ENCODE results near the gene ABCC4.

The ABCC4 gene

GRCh38 chr13:95145587-95145986 is 155.7 kb downstream of the ABCC4 start:
- Histone ChIP-seq H3K9me3 (replicated peaks; ENCODE audit: low read length) (no peaks in the 10 kb centered on the region), H3K4me1 (ENCODE audit: control insufficient read depth, insufficient read depth, low read length) (peaks cover 5% of the 10 kb centered on the region), H3K27me3 (ENCODE audit: control insufficient read depth, insufficient read depth, low read length) (no peaks in the 10 kb centered on the region), H3K9ac (ENCODE audit: low read depth, low read length) (no peak overlapping the region), H3K36me3 (ENCODE audit: insufficient read depth, low read length) (no peaks in the 10 kb centered on the region), H3K4me3 (ENCODE audit: low read length) (no peak overlapping the region), H3K4me2 (ENCODE audit: low read length) (no peak overlapping the region)

GRCh38 chr13:95140502-95140901 is 160.7 kb downstream of the ABCC4 start:
- peaks cover 4% of the 10 kb centered on the region for H3K4me1 ChIP-seq (ENCODE audit: control insufficient read depth, insufficient read depth, low read length)
- no peaks in the 10 kb centered on the region for H3K27me3 ChIP-seq (ENCODE audit: control insufficient read depth, insufficient read depth, low read length)
- H3K9ac ChIP-seq (ENCODE audit: low read depth, low read length) = no peak overlapping the region
- no peaks in the 10 kb centered on the region for H3K9me3 ChIP-seq (replicated peaks; ENCODE audit: low read length)
- H3K4me3 ChIP-seq (ENCODE audit: low read length) = no peak overlapping the region
- no peaks in the 10 kb centered on the region for H3K36me3 ChIP-seq (ENCODE audit: insufficient read depth, low read length)
- H3K4me2 ChIP-seq (ENCODE audit: low read length) = no peak overlapping the region

GRCh38 chr13:95138876-95139585 is 162.2 kb downstream of the ABCC4 start:
- no peaks in the 10 kb centered on the region for H3K9me3 ChIP-seq (replicated peaks; ENCODE audit: low read length)
- no peaks in the 10 kb centered on the region for H3K36me3 ChIP-seq (ENCODE audit: insufficient read depth, low read length)
- no peak overlapping the region for H3K4me3 ChIP-seq (ENCODE audit: low read length)
- no peaks in the 10 kb centered on the region for H3K27me3 ChIP-seq (ENCODE audit: control insufficient read depth, insufficient read depth, low read length)
- H3K4me1 ChIP-seq (ENCODE audit: control insufficient read depth, insufficient read depth, low read length) = peaks cover 4% of the 10 kb centered on the region
- no peak overlapping the region for H3K9ac ChIP-seq (ENCODE audit: low read depth, low read length)
- no peak overlapping the region for H3K4me2 ChIP-seq (ENCODE audit: low read length)

GRCh38 chr13:95137096-95137495 is 164.2 kb downstream of the ABCC4 start:
- Histone ChIP-seq H3K4me2 (ENCODE audit: low read length) (no peak overlapping the region), H3K4me3 (ENCODE audit: low read length) (no peak overlapping the region), H3K4me1 (ENCODE audit: control insufficient read depth, insufficient read depth, low read length) (peaks cover 4% of the 10 kb centered on the region), H3K9me3 (replicated peaks; ENCODE audit: low read length) (no peaks in the 10 kb centered on the region), H3K36me3 (ENCODE audit: insufficient read depth, low read length) (no peaks in the 10 kb centered on the region), H3K9ac (ENCODE audit: low read depth, low read length) (no peak overlapping the region), H3K27me3 (ENCODE audit: control insufficient read depth, insufficient read depth, low read length) (no peaks in the 10 kb centered on the region)

- H3K4me2 ChIP-seq (ENCODE audit: low read length) = no peak overlapping the region
- H3K4me1 ChIP-seq (ENCODE audit: control insufficient read depth, insufficient read depth, low read length) = peaks cover 4% of the 10 kb centered on the region
- H3K36me3 ChIP-seq (ENCODE audit: insufficient read depth, low read length) = no peaks in the 10 kb centered on the region
- H3K4me3 ChIP-seq (ENCODE audit: low read length) = no peak overlapping the region
- H3K27me3 ChIP-seq (ENCODE audit: control insufficient read depth, insufficient read depth, low read length) = no peaks in the 10 kb centered on the region
- H3K9ac ChIP-seq (ENCODE audit: low read depth, low read length) = no peak overlapping the region
- no peaks in the 10 kb centered on the region for H3K9me3 ChIP-seq (replicated peaks; ENCODE audit: low read length)
These were observed 164.6 kb downstream of the ABCC4 start for GRCh38 chr13:95136638-95137037.

- no peaks in the 10 kb centered on the region for H3K9me3 ChIP-seq (replicated peaks; ENCODE audit: low read length)
- H3K36me3 ChIP-seq (ENCODE audit: insufficient read depth, low read length) = no peaks in the 10 kb centered on the region
- no peak overlapping the region for H3K4me2 ChIP-seq (ENCODE audit: low read length)
- H3K4me3 ChIP-seq (ENCODE audit: low read length) = no peak overlapping the region
- peaks cover 5% of the 10 kb centered on the region for H3K4me1 ChIP-seq (ENCODE audit: control insufficient read depth, insufficient read depth, low read length)
- H3K27me3 ChIP-seq (ENCODE audit: control insufficient read depth, insufficient read depth, low read length) = no peaks in the 10 kb centered on the region
- H3K9ac ChIP-seq (ENCODE audit: low read depth, low read length) = no peak overlapping the region
These were observed 167.8 kb downstream of the ABCC4 start for GRCh38 chr13:95133498-95133897.

GRCh38 chr13:95129004-95129403 is 172.2 kb downstream of the ABCC4 start:
- no peak overlapping the region for H3K4me3 ChIP-seq (ENCODE audit: low read length)
- no peaks in the 10 kb centered on the region for H3K36me3 ChIP-seq (ENCODE audit: insufficient read depth, low read length)
- no peak overlapping the region for H3K9ac ChIP-seq (ENCODE audit: low read depth, low read length)
- no peaks in the 10 kb centered on the region for H3K9me3 ChIP-seq (replicated peaks; ENCODE audit: low read length)
- no peak overlapping the region for H3K4me2 ChIP-seq (ENCODE audit: low read length)
- peaks cover 4% of the 10 kb centered on the region for H3K4me1 ChIP-seq (ENCODE audit: control insufficient read depth, insufficient read depth, low read length)
- H3K27me3 ChIP-seq (ENCODE audit: control insufficient read depth, insufficient read depth, low read length) = no peaks in the 10 kb centered on the region

- Histone ChIP-seq H3K36me3 (ENCODE audit: insufficient read depth, low read length) (no peaks in the 10 kb centered on the region), H3K27me3 (ENCODE audit: control insufficient read depth, insufficient read depth, low read length) (no peaks in the 10 kb centered on the region), H3K9me3 (replicated peaks; ENCODE audit: low read length) (no peaks in the 10 kb centered on the region), H3K4me2 (ENCODE audit: low read length) (no peak overlapping the region), H3K4me1 (ENCODE audit: control insufficient read depth, insufficient read depth, low read length) (peaks cover 4% of the 10 kb centered on the region), H3K9ac (ENCODE audit: low read depth, low read length) (no peak overlapping the region), H3K4me3 (ENCODE audit: low read length) (no peak overlapping the region)
These were observed 173.1 kb downstream of the ABCC4 start for GRCh38 chr13:95128045-95128643.

GRCh38 chr13:95124959-95125358 is 176.3 kb downstream of the ABCC4 start:
- no peaks in the 10 kb centered on the region for H3K27me3 ChIP-seq (ENCODE audit: control insufficient read depth, insufficient read depth, low read length)
- no peak overlapping the region for H3K4me2 ChIP-seq (ENCODE audit: low read length)
- peaks cover 9% of the 10 kb centered on the region for H3K4me1 ChIP-seq (ENCODE audit: control insufficient read depth, insufficient read depth, low read length)
- no peaks in the 10 kb centered on the region for H3K9me3 ChIP-seq (replicated peaks; ENCODE audit: low read length)
- no peak overlapping the region for H3K9ac ChIP-seq (ENCODE audit: low read depth, low read length)
- H3K36me3 ChIP-seq (ENCODE audit: insufficient read depth, low read length) = peaks cover 8% of the 10 kb centered on the region
- H3K4me3 ChIP-seq (ENCODE audit: low read length) = no peak overlapping the region

- H3K27me3 ChIP-seq (ENCODE audit: control insufficient read depth, insufficient read depth, low read length) = no peaks in the 10 kb centered on the region
- peaks cover 8% of the 10 kb centered on the region for H3K36me3 ChIP-seq (ENCODE audit: insufficient read depth, low read length)
- H3K9ac ChIP-seq (ENCODE audit: low read depth, low read length) = no peak overlapping the region
- no peak overlapping the region for H3K4me3 ChIP-seq (ENCODE audit: low read length)
- H3K4me1 ChIP-seq (ENCODE audit: control insufficient read depth, insufficient read depth, low read length) = peaks cover 9% of the 10 kb centered on the region
- no peak overlapping the region for H3K4me2 ChIP-seq (ENCODE audit: low read length)
- no peaks in the 10 kb centered on the region for H3K9me3 ChIP-seq (replicated peaks; ENCODE audit: low read length)
These were observed 177.5 kb downstream of the ABCC4 start for GRCh38 chr13:95123726-95124125.

- H3K4me2 ChIP-seq (ENCODE audit: low read length) = no peak overlapping the region
These were observed 179.2 kb downstream of the ABCC4 start for GRCh38 chr13:95122063-95122462.

GRCh38 chr13:95121516-95121915 is 179.7 kb downstream of the ABCC4 start:
- H3K36me3 ChIP-seq (ENCODE audit: insufficient read depth, low read length) = peaks cover 13% of the 10 kb centered on the region
- H3K4me3 ChIP-seq (ENCODE audit: low read length) = no peak overlapping the region
- H3K4me2 ChIP-seq (ENCODE audit: low read length) = no peak overlapping the region
- no peaks in the 10 kb centered on the region for H3K9me3 ChIP-seq (replicated peaks; ENCODE audit: low read length)
- no peak overlapping the region for H3K9ac ChIP-seq (ENCODE audit: low read depth, low read length)
- H3K27me3 ChIP-seq (ENCODE audit: control insufficient read depth, insufficient read depth, low read length) = no peaks in the 10 kb centered on the region
- H3K4me1 ChIP-seq (ENCODE audit: control insufficient read depth, insufficient read depth, low read length) = peaks cover 4% of the 10 kb centered on the region

More at GRCh38 chr13:95122063-95122462, 179.2 kb downstream of the ABCC4 start:
- H3K4me1 ChIP-seq (ENCODE audit: control insufficient read depth, insufficient read depth, low read length) = peaks cover 4% of the 10 kb centered on the region
- H3K9ac ChIP-seq (ENCODE audit: low read depth, low read length) = no peak overlapping the region
- H3K36me3 ChIP-seq (ENCODE audit: insufficient read depth, low read length) = peaks cover 8% of the 10 kb centered on the region
- no peaks in the 10 kb centered on the region for H3K9me3 ChIP-seq (replicated peaks; ENCODE audit: low read length)
- H3K27me3 ChIP-seq (ENCODE audit: control insufficient read depth, insufficient read depth, low read length) = no peaks in the 10 kb centered on the region
- no peak overlapping the region for H3K4me3 ChIP-seq (ENCODE audit: low read length)

Data from skeletal muscle satellite cell (primary cell).